Measurements from ENCODE around the gene MRTFA. TPM values are rescaled to one million over a fixed set of nuclear protein-coding genes. Genes with fewer than 3 reads are reported as not detected.

MRTFA gene
- total and polyA plus RNA-seq, 2 of the 13 experiments (the other 11 are each of a cell fraction or from before 2014, with no cell fraction given) = 2.4 to 8.2 TPM

GRCh38 chr22:40648386-40648785 lies 11.9 kb upstream of the MRTFA start:
- CTCF ChIA-PET (ENCODE audit: low intra/inter-chr PET ratio, low total read pairs) = interaction anchor here (1.1 kb wide), 1 partner anchor 123 kb away, joined by 4 read pairs; no protein-coding TSS in a partner anchor
- WGBS (ENCODE audit: low lambda C conversion rate) = 95% methylated on average over 10 of the region's 10 CpGs

More at GRCh38 chr22:40648386-40648785, 11.9 kb upstream of the MRTFA start:
- H3K36me3 ChIP-seq (replicated peaks in 1 of 2; ENCODE audit: control insufficient read depth in 1 of 2, insufficient read depth in 2 of 2, low read length in 2 of 2) = no peaks in the 10 kb centered on the region
- H3K9ac ChIP-seq (ENCODE audit: insufficient read depth, low read depth, low read length) = no peak overlapping the region
- DNase-seq (ENCODE audit: low spot score) (no peak), FAIRE-seq (no peak), ATAC-seq (no peak)
- no peak overlapping the region for H2AFZ ChIP-seq (ENCODE audit: low read length)
- H3K9me3 ChIP-seq (ENCODE audit: low read length) = no peaks in the 10 kb centered on the region
- no peaks in the 10 kb centered on the region for H4K20me1 ChIP-seq (ENCODE audit: insufficient read depth, low read length)
- no peaks in the 10 kb centered on the region; a peak in 1 of 5 replicates for H3K27me3 ChIP-seq (ENCODE audit: control insufficient read depth in 1 of 2, insufficient read depth in 2 of 2, low read length in 2 of 2)
- POLR2A ChIA-PET = no interaction called here
- no peak overlapping the region for H3K4me2 ChIP-seq (ENCODE audit: low read depth, low read length)
- peaks cover 49% of the 10 kb centered on the region for H3K4me1 ChIP-seq (ENCODE audit: insufficient read depth, low read length)
- no peaks in the 10 kb centered on the region for H3K79me2 ChIP-seq (ENCODE audit: insufficient read depth, low read length)
- no peak overlapping the region for H3K4me3 ChIP-seq (replicated peaks in 1 of 3; ENCODE audit: insufficient read depth in 1 of 3, low read depth in 2 of 3, low read length in 3 of 3)
- H3K27ac ChIP-seq (ENCODE audit: extremely low read length, insufficient read depth, low read length) = no peak overlapping the region
- in situ Hi-C loops (cut with HindIII; ENCODE audit: extremely low pct_ligation_motif_present, low pct_unique_long_range_greater_than_20kb) (loop anchor here (5.0 kb wide), 1 partner anchor 121 kb away; no protein-coding TSS in a partner anchor), intact Hi-C loops (cut with micrococcal nuclease; ENCODE audit: unreplicated experiment) (no loop called here)
- TF ChIP-seq ZNF501 (CRISPR knock-in tag; IDR thresholded peaks at IDR 0.05) (no peak), ZUFSP (CRISPR knock-in tag; IDR thresholded peaks at IDR 0.05; ENCODE audit: borderline replicate concordance) (no peak), ZNF318 (CRISPR knock-in tag; IDR thresholded peaks at IDR 0.05) (no peak), ZNF446 (CRISPR knock-in tag; IDR thresholded peaks at IDR 0.05) (no peak), MLXIP (CRISPR knock-in tag; IDR thresholded peaks at IDR 0.05; ENCODE audit: borderline replicate concordance) (no peak)
- TF ChIP-seq, protein P1, sequence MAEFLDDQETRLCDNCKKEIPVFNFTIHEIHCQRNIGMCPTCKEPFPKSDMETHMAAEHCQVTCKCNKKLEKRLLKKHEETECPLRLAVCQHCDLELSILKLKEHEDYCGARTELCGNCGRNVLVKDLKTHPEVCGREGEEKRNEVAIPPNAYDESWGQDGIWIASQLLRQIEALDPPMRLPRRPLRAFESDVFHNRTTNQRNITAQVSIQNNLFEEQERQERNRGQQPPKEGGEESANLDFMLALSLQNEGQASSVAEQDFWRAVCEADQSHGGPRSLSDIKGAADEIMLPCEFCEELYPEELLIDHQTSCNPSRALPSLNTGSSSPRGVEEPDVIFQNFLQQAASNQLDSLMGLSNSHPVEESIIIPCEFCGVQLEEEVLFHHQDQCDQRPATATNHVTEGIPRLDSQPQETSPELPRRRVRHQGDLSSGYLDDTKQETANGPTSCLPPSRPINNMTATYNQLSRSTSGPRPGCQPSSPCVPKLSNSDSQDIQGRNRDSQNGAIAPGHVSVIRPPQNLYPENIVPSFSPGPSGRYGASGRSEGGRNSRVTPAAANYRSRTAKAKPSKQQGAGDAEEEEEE (CRISPR knock-in tag; IDR thresholded peaks at IDR 0.05; ENCODE audit: borderline replicate concordance) = no peak
- no TSS peak for BruUV-seq (replicated peaks)

Measured in HepG2 (cell line).